Subcutaneous adipose tissue (tissue), 4 donors: ENCODE results near the gene TNK1. TPM values are rescaled to one million over a fixed set of nuclear protein-coding genes. Genes with fewer than 3 reads are reported as not detected.

Experiments
- total RNA-seq, 4 donors: library from RNA; depleted of rRNA; stranded (reverse); fragments of >200 nt; gene quantifications; one replicate each; pipeline ENCODE4 v1.1.0, GENCODE V29; 2016
- TF ChIP-seq, protein P1 (sequence below): fragments of 450-650 bp; IDR thresholded peaks from one replicate; pipeline ENCODE4 v1.5.1; 2016; ENCODE audit warnings: low read depth, mild to moderate bottlenecking, control low read depth, antibody characterized with exemption, moderate library complexity

TNK1 gene
- total RNA-seq, 4 donors from 2014 or later = 0.51 to 1.9 (median 1.1) TPM

DNA sequence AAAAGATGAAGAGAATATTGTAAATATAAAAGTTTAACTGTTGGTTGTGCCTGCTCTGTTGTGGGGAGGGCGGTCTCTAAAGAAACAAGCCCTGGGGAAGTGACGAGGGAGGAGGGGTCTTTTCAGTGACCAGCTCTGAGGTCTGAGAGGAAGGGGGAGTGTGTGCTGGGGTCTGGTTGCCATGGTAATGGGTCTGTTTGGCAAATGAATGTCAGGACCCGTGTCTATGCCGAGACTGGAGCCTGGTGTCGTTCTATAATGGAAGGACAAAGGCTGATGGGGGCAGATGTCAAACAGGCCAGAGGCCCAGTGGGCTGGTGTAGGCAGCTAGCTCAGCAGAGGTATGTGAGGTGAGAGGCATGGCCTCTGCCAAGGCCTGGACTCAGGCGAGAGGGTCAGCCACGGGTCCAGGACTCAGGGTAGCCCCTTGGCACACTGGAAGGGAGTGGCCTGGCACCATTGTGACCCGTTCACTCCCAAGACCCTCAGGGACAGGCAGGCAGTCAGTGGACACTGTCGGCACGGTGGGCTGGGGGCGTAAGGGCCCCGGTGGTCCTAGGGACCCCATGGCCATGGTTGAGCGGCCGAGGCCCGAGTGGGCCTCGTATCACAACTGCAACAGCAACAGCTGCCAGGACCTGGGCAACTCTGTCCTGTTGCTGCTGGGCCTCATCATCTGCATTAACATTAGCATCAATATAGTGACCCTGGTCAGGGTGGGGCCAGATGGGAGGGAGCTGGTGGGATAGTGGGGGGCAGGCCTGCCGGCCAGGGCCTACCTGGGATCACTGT, 39.1 kb downstream of the TNK1 start, which contains the start of gene SPEM1:
Gene SPEM1 (plus strand): TSS at position 506 of the 792 bp plus-strand sequence. CDS start 61 bp downstream, at position 567.
- TF ChIP-seq, protein P1, sequence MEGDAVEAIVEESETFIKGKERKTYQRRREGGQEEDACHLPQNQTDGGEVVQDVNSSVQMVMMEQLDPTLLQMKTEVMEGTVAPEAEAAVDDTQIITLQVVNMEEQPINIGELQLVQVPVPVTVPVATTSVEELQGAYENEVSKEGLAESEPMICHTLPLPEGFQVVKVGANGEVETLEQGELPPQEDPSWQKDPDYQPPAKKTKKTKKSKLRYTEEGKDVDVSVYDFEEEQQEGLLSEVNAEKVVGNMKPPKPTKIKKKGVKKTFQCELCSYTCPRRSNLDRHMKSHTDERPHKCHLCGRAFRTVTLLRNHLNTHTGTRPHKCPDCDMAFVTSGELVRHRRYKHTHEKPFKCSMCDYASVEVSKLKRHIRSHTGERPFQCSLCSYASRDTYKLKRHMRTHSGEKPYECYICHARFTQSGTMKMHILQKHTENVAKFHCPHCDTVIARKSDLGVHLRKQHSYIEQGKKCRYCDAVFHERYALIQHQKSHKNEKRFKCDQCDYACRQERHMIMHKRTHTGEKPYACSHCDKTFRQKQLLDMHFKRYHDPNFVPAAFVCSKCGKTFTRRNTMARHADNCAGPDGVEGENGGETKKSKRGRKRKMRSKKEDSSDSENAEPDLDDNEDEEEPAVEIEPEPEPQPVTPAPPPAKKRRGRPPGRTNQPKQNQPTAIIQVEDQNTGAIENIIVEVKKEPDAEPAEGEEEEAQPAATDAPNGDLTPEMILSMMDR = no peak

DNA sequence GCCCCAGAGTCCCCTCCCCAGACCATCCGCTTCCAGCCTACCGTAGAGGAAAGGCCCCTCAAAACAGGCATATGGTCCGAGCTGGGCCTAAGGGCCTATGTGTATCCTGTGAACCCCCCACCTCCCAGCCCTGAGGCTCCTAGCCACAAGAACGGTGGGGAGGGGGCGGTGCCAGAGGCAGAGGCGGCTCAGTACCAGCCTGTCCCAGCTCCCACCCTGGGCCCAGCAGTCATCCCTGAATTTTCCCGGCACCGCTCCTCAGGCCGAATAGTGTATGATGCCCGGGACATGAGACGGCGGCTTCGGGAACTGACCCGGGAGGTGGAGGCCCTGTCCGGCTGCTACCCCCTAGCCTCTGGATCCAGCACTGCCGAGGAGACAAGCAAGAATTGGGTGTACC, 40.3 kb downstream of the TNK1 start:
- TF ChIP-seq, protein P1 = no peak

DNA sequence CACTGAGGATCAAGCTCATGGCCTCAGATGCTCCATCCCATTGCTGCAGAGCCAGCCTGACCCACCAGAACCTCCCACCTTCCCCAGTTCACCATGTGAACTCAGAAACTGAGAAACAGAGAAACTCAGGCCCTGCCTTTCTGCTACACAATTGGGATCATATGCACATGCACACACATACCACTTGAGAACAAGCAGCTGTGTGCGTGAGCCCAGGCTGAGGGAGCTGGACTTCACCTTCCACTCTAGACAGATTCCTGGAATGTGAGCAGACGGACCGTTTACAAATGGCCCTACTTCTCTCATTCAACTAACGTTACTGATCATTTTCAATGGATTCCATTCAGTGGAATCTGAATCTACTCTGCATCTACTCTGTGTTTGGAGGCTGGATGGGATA, 42.8 kb downstream of the TNK1 start:
- TF ChIP-seq, protein P1 = no peak

DNA sequence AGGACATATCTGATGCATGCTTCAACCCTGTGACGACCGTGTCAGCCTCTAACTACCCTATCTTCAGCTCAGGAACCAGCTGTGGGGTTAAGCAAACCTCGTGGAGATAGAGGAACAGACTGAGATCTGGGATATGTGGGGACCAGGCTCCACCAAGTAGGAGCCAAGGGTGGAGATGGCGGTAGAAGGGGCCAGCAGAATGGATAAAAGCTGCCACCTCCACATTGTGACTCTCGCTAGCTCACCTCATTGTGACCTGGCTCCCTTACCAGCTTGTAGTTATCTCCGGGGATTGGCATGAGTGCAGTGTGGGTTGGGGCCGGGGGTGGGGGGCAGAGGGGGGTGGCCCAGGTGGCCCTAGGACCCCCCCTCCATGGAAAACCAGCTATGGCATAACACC, 44.4 kb downstream of the TNK1 start, which contains the start of gene SPEM2:
Gene SPEM2 (plus strand): TSS at position 301 of the 400 bp plus-strand sequence. CDS start 73 bp downstream, at position 374.
- TF ChIP-seq, protein P1 = no peak

DNA sequence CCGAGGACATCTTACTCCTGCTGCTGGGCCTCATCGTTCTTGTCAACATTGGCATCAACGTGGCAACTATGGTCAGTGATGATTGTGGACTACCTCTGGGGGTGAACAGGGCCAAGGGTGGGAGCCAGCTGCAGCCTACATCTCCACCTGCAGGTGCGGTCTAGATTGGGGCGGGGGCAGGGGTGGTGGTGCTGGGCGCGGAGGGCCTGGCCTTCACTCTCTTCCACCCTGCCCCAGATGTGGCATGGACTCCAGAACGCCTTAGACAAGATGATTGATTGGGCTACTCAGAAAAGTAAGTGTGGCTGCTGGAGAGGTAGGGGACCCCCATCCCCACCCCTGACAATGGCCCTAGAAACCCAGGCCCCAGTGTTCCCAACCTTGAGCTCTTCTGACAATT, 44.9 kb downstream of the TNK1 start:
- TF ChIP-seq, protein P1 = no peak

DNA sequence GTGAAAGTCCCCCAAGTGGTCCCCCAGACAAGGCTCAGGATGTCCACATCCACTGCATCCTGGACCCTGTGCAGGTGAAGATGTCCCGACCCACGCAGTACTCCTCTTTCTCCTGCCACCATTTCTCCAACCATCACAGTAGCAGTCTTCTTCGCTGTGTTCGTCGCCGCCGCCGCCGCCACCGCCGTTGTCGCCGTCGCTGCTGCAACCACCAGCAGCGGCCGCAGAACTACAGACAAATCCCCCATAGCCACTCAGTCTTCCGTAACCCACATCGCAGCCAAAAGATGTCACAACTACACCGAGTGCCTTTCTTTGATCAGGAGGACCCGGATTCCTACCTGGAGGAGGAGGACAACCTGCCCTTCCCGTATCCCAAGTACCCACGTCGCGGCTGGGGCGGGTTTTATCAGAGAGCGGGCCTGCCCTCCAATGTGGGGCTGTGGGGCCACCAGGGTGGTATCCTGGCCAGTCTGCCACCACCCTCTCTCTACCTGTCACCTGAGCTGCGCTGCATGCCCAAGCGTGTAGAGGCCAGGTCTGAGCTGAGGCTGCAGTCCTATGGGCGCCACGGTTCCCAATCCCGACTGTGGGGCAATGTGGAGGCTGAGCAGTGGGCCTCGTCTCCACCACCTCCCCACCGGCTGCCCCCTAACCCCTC, 45.4 kb downstream of the TNK1 start:
- TF ChIP-seq, protein P1 = no peak

DNA sequence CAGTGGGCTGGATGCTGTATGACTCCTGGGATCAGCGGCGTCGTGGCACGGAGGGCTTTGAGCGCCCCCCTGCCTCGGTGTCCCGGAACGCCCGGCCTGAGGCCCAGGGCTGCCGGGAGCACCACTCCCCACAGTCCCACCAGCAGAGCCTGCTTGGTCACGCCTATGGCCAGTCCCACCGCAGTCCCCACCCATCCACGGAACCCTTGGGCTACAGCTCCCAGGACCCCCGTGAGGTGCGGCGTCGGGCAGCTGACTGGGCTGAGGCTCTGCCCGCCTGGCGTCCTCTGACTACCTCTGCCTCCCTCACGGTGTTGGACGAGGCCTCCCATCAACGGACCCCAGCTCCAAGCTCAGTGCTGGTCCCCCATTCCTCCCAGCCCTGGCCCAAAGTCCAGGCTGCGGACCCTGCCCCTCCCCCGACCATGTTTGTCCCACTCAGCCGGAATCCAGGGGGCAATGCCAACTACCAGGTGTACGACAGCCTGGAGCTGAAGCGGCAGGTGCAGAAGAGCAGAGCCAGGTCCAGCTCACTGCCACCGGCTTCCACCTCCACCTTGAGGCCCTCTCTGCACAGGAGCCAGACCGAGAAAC, 46.1 kb downstream of the TNK1 start:
- TF ChIP-seq, protein P1 = no peak
